ENCODE data around the gene MROH8. TPM values are rescaled to one million over a fixed set of nuclear protein-coding genes. Genes with fewer than 3 reads are reported as not detected.
"Not testable (repeated sequence)": the region's sequence is repeated elsewhere in the genome, so short reads cannot be mapped to it uniquely, and the experiment has no call there.

Gene MROH8
- total RNA-seq, 4 donors from 2014 or later, result 2.2 to 18.0 (median 3.5) TPM

DNA sequence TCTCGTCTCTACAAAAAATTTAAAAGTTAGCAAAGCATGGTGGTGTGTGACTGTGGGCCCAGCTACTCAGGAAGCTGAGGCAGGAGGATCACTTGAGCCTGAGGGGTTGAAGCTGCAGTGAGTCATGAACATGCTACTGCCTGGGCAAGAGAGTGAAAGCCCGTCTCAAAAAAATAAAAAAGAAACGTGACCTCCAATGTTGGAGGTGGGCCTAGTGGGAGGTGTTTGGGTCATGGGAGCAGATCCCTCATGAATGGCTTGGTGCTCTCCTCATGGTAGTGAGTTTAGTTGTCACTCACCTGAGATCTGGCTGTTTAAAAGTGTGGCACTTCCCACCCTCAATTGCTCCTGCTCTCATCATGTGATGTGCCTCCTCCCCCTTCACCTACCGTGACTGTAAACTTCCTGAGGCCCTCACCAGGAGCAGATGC, 107.9 kb downstream of the MROH8 start:
- in situ Hi-C loops (cut with MboI; ENCODE audit: low pct_ligation_motif_present in 1 of 4, low pct_unique_long_range_greater_than_20kb in 1 of 4, low sequenced_read_pairs in 3 of 4) (no loop called here), intact Hi-C loops (cut with DNase I; ENCODE audit: low total_unique reads) (no loop called here)
- Histone ChIP-seq H3K4me1 (no peaks in the 10 kb centered on the region), H3K9me3 (no peaks in the 10 kb centered on the region), H3K27me3 (no peaks in the 10 kb centered on the region), H3K4me3 (no peak overlapping the region), H3K27ac (no peak overlapping the region), H3K36me3 (peaks cover 0 to 1% (median 0%) of the 10 kb centered on the region in 4 donors)
- TF ChIP-seq CTCF (IDR thresholded peaks at IDR 0.05) (no peak), POLR2A (IDR thresholded peaks at IDR 0.05) (no peak), EP300 (IDR thresholded peaks at IDR 0.05; ENCODE audit: low read depth) (no peak), POLR2AphosphoS5 (IDR thresholded peaks at IDR 0.05) (no peak)
- 75% methylated on average over 4 of the region's 4 CpGs; no CpG with 5 or more reads in 1 of the 2 donors for WGBS, 2 donors (ENCODE audit: low coverage in 1 of 2)
- DNase-seq, result no peak

DNA sequence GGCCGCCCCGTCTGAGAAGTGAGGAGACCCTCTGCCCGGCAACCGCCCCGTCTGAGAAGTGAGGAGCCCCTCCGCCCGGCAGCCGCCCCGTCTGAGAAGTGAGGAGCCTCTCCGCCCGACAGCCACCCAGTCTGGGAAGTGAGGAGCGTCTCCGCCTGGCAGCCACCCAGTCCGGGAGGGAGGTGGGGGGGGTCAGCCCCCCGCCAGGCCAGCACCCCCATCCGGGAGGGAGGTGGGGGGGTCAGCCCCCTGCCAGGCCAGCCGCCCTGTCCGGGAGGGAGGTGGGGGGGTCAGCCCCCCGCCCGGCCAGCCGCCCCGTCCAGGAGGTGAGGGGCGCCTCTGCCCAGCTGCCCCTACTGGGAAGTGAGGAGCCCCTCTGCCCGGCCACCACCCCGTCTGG, 109.8 kb downstream of the MROH8 start:
- H3K27me3 ChIP-seq; H3K9me3 ChIP-seq; H3K4me1 ChIP-seq; intact Hi-C loops (cut with DNase I; ENCODE audit: low total_unique reads); DNase-seq; H3K4me3 ChIP-seq; H3K27ac ChIP-seq; in situ Hi-C loops (cut with MboI; ENCODE audit: low pct_ligation_motif_present in 1 of 4, low pct_unique_long_range_greater_than_20kb in 1 of 4, low sequenced_read_pairs in 3 of 4): not testable (repeated sequence)
- H3K36me3 ChIP-seq, result peaks cover 0 to 11% (median 3%) of the 10 kb centered on the region in 4 donors
- 96% methylated on average over 14 of the region's 25 CpGs; no CpG with 5 or more reads in 1 of the 2 donors for WGBS, 2 donors (ENCODE audit: low coverage in 1 of 2)

- 67% methylated on average over 1 to 2 of the region's 2 CpGs for WGBS, 2 donors (ENCODE audit: low coverage in 1 of 2)
- Histone ChIP-seq H3K27ac (no peak overlapping the region), H3K36me3 (peaks cover 0 to 14% (median 6%) of the 10 kb centered on the region in 4 donors), H3K4me1 (no peaks in the 10 kb centered on the region), H3K27me3 (no peaks in the 10 kb centered on the region), H3K9me3 (no peaks in the 10 kb centered on the region), H3K4me3 (no peak overlapping the region)
- in situ Hi-C loops (cut with MboI; ENCODE audit: low pct_ligation_motif_present in 1 of 4, low pct_unique_long_range_greater_than_20kb in 1 of 4, low sequenced_read_pairs in 3 of 4), result no loop called here
- intact Hi-C loops (cut with DNase I; ENCODE audit: low total_unique reads), result no loop called here
- TF ChIP-seq EP300 (IDR thresholded peaks at IDR 0.05; ENCODE audit: low read depth), result no peak
- no peak for TF ChIP-seq POLR2AphosphoS5 (IDR thresholded peaks at IDR 0.05)
- no peak for TF ChIP-seq CTCF (IDR thresholded peaks at IDR 0.05)
- no peak for TF ChIP-seq POLR2A (IDR thresholded peaks at IDR 0.05)
- no peak for DNase-seq
Measured at GRCh38 chr20:37066168-37066567, 113.2 kb downstream of the MROH8 start.

DNA sequence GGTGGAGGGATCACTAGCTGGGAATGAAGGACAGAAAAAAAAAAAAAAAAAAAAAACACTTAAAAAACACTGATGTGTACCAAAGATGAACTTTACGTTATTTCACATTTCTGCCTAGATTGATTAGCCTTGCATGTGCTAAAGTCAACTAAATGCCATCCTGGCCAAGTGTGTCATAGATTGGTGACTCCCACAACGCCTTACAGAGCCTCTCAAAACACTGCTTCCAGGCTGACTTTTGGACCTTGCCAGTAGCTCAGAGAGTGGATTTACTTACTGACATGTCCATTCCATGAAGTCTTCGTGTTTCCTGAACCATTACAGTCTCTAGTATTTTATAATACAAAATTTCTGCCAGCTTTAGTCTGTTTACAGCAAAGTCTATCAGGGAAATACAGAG, 124.1 kb downstream of the MROH8 start:
- Histone ChIP-seq H3K9me3 (no peaks in the 10 kb centered on the region), H3K4me1 (no peaks in the 10 kb centered on the region), H3K4me3 (no peak overlapping the region), H3K27ac (no peak overlapping the region), H3K27me3 (no peaks in the 10 kb centered on the region), H3K36me3 (peaks cover 0 to 18% (median 6%) of the 10 kb centered on the region in 4 donors)
- no peak for TF ChIP-seq EP300 (IDR thresholded peaks at IDR 0.05; ENCODE audit: low read depth)
- no peak for TF ChIP-seq POLR2AphosphoS5 (IDR thresholded peaks at IDR 0.05)
- no peak for TF ChIP-seq POLR2A (IDR thresholded peaks at IDR 0.05)
- TF ChIP-seq CTCF (IDR thresholded peaks at IDR 0.05), result no peak
- in situ Hi-C loops (cut with MboI; ENCODE audit: low pct_ligation_motif_present in 1 of 4, low pct_unique_long_range_greater_than_20kb in 1 of 4, low sequenced_read_pairs in 3 of 4), result no loop called here
- intact Hi-C loops (cut with DNase I; ENCODE audit: low total_unique reads), result no loop called here
- DNase-seq, result no peak
- 89 to 92% methylated on average over 3 of the region's 3 CpGs for WGBS, 2 donors (ENCODE audit: low coverage in 1 of 2)

Measured in transverse colon (tissue), 4 donors.